BE2C (cell line): ENCODE results near the gene BPIFB2.

Experiments
- DNase-seq: peaks from one replicate; pipeline ENCODE4 v3.0.0-alpha.2; 2020
- H3K27me3 ChIP-seq: fragments of 250-450 bp; sonication (Bioruptor Pico); 2 replicates; pipeline ENCODE4 v1.5.1; 2020; ENCODE audit warnings: mild to moderate bottlenecking
- H3K36me3 ChIP-seq: fragments of 250-450 bp; sonication (Bioruptor Pico); 2 replicates; pipeline ENCODE4 v1.5.1; 2020; ENCODE audit warnings: mild to moderate bottlenecking
- H3K4me1 ChIP-seq: fragments of 250-450 bp; sonication (Bioruptor Pico); 2 replicates; pipeline ENCODE4 v1.5.1; 2020
- H3K4me3 ChIP-seq: 2 replicates; pipeline ENCODE4 v1.5.1; 2011; ENCODE audit warnings: low read depth, low read length
- H3K9me3 ChIP-seq: fragments of 250-450 bp; sonication (Bioruptor Pico); 2 replicates; pipeline ENCODE4 v1.5.1; 2020
- TF ChIP-seq, protein P1 (sequence below): IDR thresholded peaks from 2 replicates; pipeline ENCODE4 v1.5.1; 2012; ENCODE audit warnings: mild to moderate bottlenecking, low read depth, low read length

BPIFB2 gene

DNA sequence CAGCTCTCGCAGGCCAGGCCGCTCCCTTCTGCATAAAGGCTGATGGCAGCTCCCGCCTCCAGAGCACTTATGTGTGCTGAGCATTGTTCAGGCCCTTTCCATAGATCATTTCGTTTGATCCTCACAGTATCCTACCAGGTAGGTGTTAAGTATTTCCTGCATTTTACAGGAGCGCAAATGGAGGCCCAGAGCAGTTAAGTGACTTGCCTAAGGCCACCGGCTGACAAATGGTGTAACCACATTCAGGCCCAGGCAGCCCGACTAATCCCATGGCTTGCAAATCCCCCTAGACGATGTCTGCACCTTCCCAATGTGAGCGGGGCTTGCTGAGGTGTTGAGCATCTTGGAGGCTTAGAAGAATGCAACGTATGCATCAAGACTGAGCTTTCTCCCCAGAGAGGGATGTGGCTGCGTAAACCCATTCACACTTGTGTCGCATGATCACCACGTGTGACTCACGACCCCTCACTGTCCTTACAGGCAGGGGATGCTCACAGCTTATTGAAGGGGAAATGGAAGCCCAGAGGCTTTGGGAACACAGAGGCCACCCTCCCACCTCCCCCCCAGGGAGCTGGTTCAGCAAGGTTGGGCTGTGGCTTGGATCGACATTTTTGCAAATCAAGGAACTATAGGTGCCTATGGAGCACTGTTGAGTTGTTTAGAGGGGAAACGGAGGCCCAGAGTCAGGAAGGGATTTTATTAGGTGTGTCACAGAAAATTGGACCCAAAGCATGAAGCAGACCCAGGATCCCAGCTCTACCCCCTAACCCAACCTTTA lies 7.0 kb downstream of the BPIFB2 start:
- no peak for DNase-seq
- Histone ChIP-seq H3K4me3 (no peak overlapping the region), H3K36me3 (no peaks in the 10 kb centered on the region), H3K27me3 (no peaks in the 10 kb centered on the region), H3K9me3 (no peaks in the 10 kb centered on the region), H3K4me1 (no peaks in the 10 kb centered on the region)
- TF ChIP-seq, protein P1, sequence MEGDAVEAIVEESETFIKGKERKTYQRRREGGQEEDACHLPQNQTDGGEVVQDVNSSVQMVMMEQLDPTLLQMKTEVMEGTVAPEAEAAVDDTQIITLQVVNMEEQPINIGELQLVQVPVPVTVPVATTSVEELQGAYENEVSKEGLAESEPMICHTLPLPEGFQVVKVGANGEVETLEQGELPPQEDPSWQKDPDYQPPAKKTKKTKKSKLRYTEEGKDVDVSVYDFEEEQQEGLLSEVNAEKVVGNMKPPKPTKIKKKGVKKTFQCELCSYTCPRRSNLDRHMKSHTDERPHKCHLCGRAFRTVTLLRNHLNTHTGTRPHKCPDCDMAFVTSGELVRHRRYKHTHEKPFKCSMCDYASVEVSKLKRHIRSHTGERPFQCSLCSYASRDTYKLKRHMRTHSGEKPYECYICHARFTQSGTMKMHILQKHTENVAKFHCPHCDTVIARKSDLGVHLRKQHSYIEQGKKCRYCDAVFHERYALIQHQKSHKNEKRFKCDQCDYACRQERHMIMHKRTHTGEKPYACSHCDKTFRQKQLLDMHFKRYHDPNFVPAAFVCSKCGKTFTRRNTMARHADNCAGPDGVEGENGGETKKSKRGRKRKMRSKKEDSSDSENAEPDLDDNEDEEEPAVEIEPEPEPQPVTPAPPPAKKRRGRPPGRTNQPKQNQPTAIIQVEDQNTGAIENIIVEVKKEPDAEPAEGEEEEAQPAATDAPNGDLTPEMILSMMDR, result no peak

DNA sequence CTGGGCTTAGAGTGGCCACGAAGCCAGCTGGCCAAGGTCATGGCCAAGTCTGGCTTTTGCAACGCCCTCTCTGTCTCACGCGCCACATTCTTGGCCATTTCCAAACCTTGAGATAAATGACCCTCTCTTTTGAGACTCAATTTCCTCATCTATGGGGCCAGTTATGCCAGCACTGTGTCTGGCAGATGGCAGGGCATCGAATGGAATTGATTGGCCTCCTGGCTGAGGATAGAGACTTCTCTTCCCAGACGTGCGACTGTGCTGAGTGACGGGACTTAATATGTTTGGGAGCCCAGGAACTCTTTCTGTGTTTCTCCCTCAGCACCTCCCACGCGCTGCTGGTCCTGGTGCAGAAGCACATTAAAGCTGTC lies 7.6 kb downstream of the BPIFB2 start:
- Histone ChIP-seq H3K36me3 (no peaks in the 10 kb centered on the region), H3K4me1 (no peaks in the 10 kb centered on the region), H3K27me3 (no peaks in the 10 kb centered on the region), H3K4me3 (no peak overlapping the region), H3K9me3 (no peaks in the 10 kb centered on the region)
- TF ChIP-seq, protein P1, result no peak
- no peak for DNase-seq

DNA sequence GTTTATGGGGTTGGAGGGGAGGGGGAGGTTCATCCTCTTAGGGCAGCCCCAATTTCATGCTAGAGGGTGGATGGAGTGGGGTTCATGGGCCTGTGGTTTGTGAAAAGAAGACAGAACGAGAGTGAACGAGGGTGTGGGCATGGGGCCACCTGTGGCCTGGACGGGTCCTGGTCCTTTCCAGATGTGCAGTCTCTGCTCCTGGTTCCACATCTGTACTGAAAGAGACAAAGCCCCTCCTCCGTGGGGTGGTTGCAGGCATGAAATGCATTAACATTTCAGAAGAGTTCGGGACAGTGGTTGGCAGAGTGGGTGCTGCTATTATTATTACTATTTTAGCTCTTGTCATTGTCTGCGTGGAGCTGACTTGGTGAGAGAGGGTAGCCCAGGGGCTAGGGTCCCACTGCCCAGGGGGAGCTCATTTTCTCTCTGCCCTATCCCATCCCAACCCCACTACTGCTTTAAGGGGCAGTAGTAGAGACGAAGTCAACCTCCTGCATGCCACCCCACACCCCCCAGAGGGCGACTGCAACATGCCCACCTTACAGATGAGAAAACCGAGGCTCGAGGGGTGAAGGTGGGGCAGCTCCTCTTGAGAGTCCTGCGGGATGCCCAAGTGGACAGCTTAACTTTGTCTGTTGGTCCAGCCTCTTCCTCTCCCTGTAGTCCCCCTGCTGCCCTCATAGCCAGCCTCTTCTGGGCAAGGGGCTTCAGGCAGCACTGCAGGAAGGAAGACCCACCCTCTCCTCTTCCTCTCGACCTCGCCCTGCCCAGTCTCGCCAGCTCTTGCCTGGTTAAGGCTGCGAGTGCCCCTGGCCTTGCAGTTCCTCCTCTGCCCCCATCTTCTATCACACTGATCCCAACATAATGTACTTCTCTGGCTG lies 8.4 kb downstream of the BPIFB2 start:
- Histone ChIP-seq H3K4me1 (no peaks in the 10 kb centered on the region), H3K36me3 (no peaks in the 10 kb centered on the region), H3K4me3 (no peak overlapping the region), H3K9me3 (no peaks in the 10 kb centered on the region), H3K27me3 (no peaks in the 10 kb centered on the region)
- DNase-seq, result no peak
- TF ChIP-seq, protein P1, result no peak

DNA sequence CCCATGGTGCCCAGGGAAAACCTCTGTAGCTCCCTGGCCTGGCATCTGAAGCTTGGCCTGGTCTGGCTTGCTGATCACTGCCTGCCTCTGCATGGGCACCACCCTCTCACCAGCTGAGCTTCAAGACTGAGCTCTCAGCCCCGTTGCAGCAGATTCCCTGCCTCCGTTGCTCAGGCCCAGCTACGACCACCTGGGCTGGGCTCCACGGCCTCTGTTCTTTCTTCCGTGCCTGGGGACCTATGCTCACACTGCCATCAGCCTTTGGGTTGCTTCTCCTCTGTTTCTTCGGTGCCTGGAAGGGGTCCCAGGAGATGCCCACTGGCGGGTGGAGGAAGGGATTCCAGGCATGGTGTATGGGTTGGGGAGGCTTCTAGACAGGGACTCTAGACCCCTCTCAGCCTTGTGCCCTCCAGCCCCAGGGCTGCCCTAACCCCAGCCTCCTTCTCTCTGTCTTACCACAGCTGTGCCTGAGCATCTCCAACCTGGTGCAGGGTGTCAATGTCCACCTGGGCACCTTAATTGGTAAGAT lies 9.1 kb downstream of the BPIFB2 start:
- no peak overlapping the region for H3K4me3 ChIP-seq
- no peaks in the 10 kb centered on the region for H3K27me3 ChIP-seq

DNA sequence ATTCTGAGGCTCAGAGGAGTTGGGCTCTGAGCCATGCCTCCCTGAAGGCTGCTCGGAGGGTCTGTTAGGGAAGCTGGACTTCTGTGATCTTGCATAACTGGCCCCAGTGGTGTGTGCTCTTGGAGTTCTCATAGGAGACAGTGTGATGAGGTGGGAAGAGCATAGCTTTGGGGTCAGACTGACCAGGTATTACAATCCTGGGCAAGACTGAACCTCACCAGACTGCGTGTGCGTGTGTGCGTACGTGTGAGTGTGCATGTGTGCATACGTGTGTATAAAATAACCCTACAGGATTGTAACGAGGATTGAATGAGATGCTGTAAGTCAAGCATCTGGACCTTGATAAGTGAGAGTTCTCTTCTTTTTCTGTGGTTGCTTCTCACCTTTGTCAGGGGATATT lies 10.0 kb downstream of the BPIFB2 start:
- Histone ChIP-seq H3K36me3 (no peaks in the 10 kb centered on the region), H3K27me3 (no peaks in the 10 kb centered on the region), H3K4me1 (no peaks in the 10 kb centered on the region), H3K9me3 (no peaks in the 10 kb centered on the region), H3K4me3 (no peak overlapping the region)
- DNase-seq, result no peak
- TF ChIP-seq, protein P1, result no peak

More for the DNA sequence above, 9.1 kb downstream of the BPIFB2 start:
- TF ChIP-seq, protein P1, result no peak
- no peaks in the 10 kb centered on the region for H3K4me1 ChIP-seq
- no peak for DNase-seq
- no peaks in the 10 kb centered on the region for H3K36me3 ChIP-seq
- no peaks in the 10 kb centered on the region for H3K9me3 ChIP-seq
